ENCODE data around the gene CCN6.
"Not testable (repeated sequence)": the region's sequence is repeated elsewhere in the genome, so short reads cannot be mapped to it uniquely, and the experiment has no call there.

CCN6 gene

DNA sequence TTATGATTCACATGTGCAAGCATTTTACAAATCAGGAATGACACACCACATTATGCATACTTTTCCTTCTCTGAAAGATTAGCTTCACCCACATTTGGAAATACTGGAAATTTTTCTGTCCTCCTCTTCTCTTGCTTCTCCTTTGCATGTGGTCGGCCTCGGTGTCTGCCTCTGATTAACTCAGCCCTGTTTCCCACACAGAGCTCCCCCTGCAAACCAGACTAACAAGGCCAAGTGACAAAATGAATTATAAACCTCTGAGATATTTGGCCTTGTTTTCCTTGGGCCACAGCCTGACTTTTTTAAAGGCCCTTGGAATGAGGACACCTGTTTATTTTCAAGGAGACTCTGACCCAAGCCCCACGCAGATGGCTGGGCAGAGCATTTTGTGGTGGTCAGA is 9.0 kb upstream of the CCN6 start:
- Histone ChIP-seq H2AFZ (ENCODE audit: low read depth) (no peak overlapping the region), H3K9ac (no peak overlapping the region), H3K4me2 (no peak overlapping the region), H3K36me3 (ENCODE audit: insufficient read depth) (no peaks in the 10 kb centered on the region), H3K4me1 (ENCODE audit: low read depth, poor library complexity, severe bottlenecking) (peaks cover 4% of the 10 kb centered on the region), H4K20me1 (ENCODE audit: insufficient read depth) (no peaks in the 10 kb centered on the region), H3K27ac (no peak overlapping the region), H3K79me2 (ENCODE audit: insufficient read depth, low read depth) (no peaks in the 10 kb centered on the region), H3K27me3 (ENCODE audit: insufficient read depth, low read depth) (no peaks in the 10 kb centered on the region), H3K4me3 (IDR thresholded peaks at IDR 0.05; ENCODE audit: insufficient read depth, low read depth, low read length) (no peak overlapping the region)
- no peak for TF ChIP-seq CTCF (conservative IDR thresholded peaks at IDR 0.05; ENCODE audit: low read depth, low read length)

GRCh38 chr6:112047523-112047922 is 6.4 kb upstream of the CCN6 start:
- not testable (repeated sequence) for H3K4me3 ChIP-seq (IDR thresholded peaks at IDR 0.05; ENCODE audit: insufficient read depth, low read depth, low read length); H3K36me3 ChIP-seq (ENCODE audit: insufficient read depth); H3K4me1 ChIP-seq (ENCODE audit: low read depth, poor library complexity, severe bottlenecking); H3K9ac ChIP-seq; H3K79me2 ChIP-seq (ENCODE audit: insufficient read depth, low read depth); H3K27ac ChIP-seq; H2AFZ ChIP-seq (ENCODE audit: low read depth); H3K4me2 ChIP-seq; H4K20me1 ChIP-seq (ENCODE audit: insufficient read depth); H3K27me3 ChIP-seq (ENCODE audit: insufficient read depth, low read depth)

- Histone ChIP-seq H3K9ac (no peak overlapping the region), H2AFZ (ENCODE audit: low read depth) (no peak overlapping the region), H3K79me2 (ENCODE audit: insufficient read depth, low read depth) (no peaks in the 10 kb centered on the region), H3K4me3 (IDR thresholded peaks at IDR 0.05; ENCODE audit: insufficient read depth, low read depth, low read length) (no peak overlapping the region), H3K4me2 (no peak overlapping the region), H3K36me3 (ENCODE audit: insufficient read depth) (no peaks in the 10 kb centered on the region), H3K4me1 (ENCODE audit: low read depth, poor library complexity, severe bottlenecking) (no peaks in the 10 kb centered on the region), H3K27ac (no peak overlapping the region), H3K27me3 (ENCODE audit: insufficient read depth, low read depth) (no peaks in the 10 kb centered on the region), H4K20me1 (ENCODE audit: insufficient read depth) (no peaks in the 10 kb centered on the region)
- TF ChIP-seq CTCF (conservative IDR thresholded peaks at IDR 0.05; ENCODE audit: low read depth, low read length), result no peak
Measured at GRCh38 chr6:112049026-112049799, 4.7 kb upstream of the CCN6 start.

DNA sequence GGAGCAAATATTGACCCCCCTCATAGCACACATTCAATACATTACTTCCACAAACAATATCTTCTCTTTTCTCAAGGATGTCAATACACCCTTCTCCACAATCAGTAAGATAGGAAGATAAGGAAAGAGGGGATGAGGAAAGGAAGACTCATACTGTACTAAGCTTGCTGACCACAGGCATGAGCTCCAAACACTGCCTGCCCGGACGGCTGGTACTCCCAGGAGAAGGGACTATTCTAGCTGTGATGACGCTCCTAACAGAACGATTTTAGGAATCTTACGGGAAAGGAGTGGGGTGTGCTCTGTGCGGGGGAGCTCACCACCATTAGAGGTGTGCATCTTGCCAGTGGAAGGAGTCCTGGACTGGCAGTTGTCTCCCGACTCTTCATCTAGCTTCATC is 3.9 kb upstream of the CCN6 start:
- Histone ChIP-seq H3K27ac (no peak overlapping the region), H2AFZ (ENCODE audit: low read depth) (no peak overlapping the region), H4K20me1 (ENCODE audit: insufficient read depth) (no peaks in the 10 kb centered on the region), H3K4me2 (no peak overlapping the region), H3K9ac (no peak overlapping the region), H3K4me1 (ENCODE audit: low read depth, poor library complexity, severe bottlenecking) (no peaks in the 10 kb centered on the region), H3K4me3 (IDR thresholded peaks at IDR 0.05; ENCODE audit: insufficient read depth, low read depth, low read length) (no peak overlapping the region), H3K27me3 (ENCODE audit: insufficient read depth, low read depth) (no peaks in the 10 kb centered on the region), H3K36me3 (ENCODE audit: insufficient read depth) (no peaks in the 10 kb centered on the region), H3K79me2 (ENCODE audit: insufficient read depth, low read depth) (no peaks in the 10 kb centered on the region)
- TF ChIP-seq CTCF (conservative IDR thresholded peaks at IDR 0.05; ENCODE audit: low read depth, low read length), result no peak

GRCh38 chr6:112050429-112050828 is 3.5 kb upstream of the CCN6 start:
- H4K20me1 ChIP-seq (ENCODE audit: insufficient read depth), result no peaks in the 10 kb centered on the region
- TF ChIP-seq CTCF (conservative IDR thresholded peaks at IDR 0.05; ENCODE audit: low read depth, low read length), result no peak

GRCh38 chr6:112051251-112051740 is 2.6 kb upstream of the CCN6 start:
- not testable (repeated sequence) for H3K4me1 ChIP-seq (ENCODE audit: low read depth, poor library complexity, severe bottlenecking); H3K36me3 ChIP-seq (ENCODE audit: insufficient read depth); H3K4me3 ChIP-seq (IDR thresholded peaks at IDR 0.05; ENCODE audit: insufficient read depth, low read depth, low read length); H3K9ac ChIP-seq; H3K4me2 ChIP-seq; H3K27ac ChIP-seq; H3K79me2 ChIP-seq (ENCODE audit: insufficient read depth, low read depth); H4K20me1 ChIP-seq (ENCODE audit: insufficient read depth); H2AFZ ChIP-seq (ENCODE audit: low read depth); H3K27me3 ChIP-seq (ENCODE audit: insufficient read depth, low read depth)

More at GRCh38 chr6:112050429-112050828, 3.5 kb upstream of the CCN6 start:
- H3K27ac ChIP-seq, result no peak overlapping the region
- H3K4me2 ChIP-seq, result no peak overlapping the region
- H3K27me3 ChIP-seq (ENCODE audit: insufficient read depth, low read depth), result no peaks in the 10 kb centered on the region
- H3K4me3 ChIP-seq (IDR thresholded peaks at IDR 0.05; ENCODE audit: insufficient read depth, low read depth, low read length), result no peak overlapping the region
- no peak overlapping the region for H2AFZ ChIP-seq (ENCODE audit: low read depth)
- no peaks in the 10 kb centered on the region for H3K36me3 ChIP-seq (ENCODE audit: insufficient read depth)
- H3K79me2 ChIP-seq (ENCODE audit: insufficient read depth, low read depth), result no peaks in the 10 kb centered on the region
- H3K9ac ChIP-seq, result no peak overlapping the region
- H3K4me1 ChIP-seq (ENCODE audit: low read depth, poor library complexity, severe bottlenecking), result no peaks in the 10 kb centered on the region
